Keratinocyte (primary cell): Measurements from ENCODE around the gene ITPKB. TPM values are rescaled to one million over a fixed set of nuclear protein-coding genes. Genes with fewer than 3 reads are reported as not detected.

Experiments
- DNase-seq: peaks from one replicate; pipeline ENCODE4 v3.0.0-alpha.2; 2011; ENCODE audit warnings: low read depth, missing footprints, low spot score
- FAIRE-seq: peaks from 2 replicates; lab custom pipeline; 2011; peaks lifted over from hg19 to GRCh38; lab: Jason Lieb, UNC
- H2AFZ ChIP-seq: 2 replicates; pipeline ENCODE4 v1.6.0; 2012; ENCODE audit warnings: low read length, control low read depth, inconsistent platforms; ENCODE audit not compliant: control insufficient read depth
- H3K27ac ChIP-seq: 2 replicates; pipeline ENCODE4 v1.5.1; 2011; ENCODE audit warnings: low read length; ENCODE audit not compliant: control insufficient read depth, insufficient read depth
- H3K27me3 ChIP-seq: 3 replicates; pipeline ENCODE4 v1.6.0; 2011; ENCODE audit warnings: low read length; ENCODE audit not compliant: control insufficient read depth, insufficient read depth; ENCODE audit errors: extremely low read depth
- H3K36me3 ChIP-seq, 2 experiments: 2 replicates in 1 of 2; 3 replicates in 1 of 2; pipeline ENCODE4 v1.5.1; 2011; ENCODE audit warnings: low read length in 2 of 2, mild to moderate bottlenecking in 1 of 2; ENCODE audit not compliant: control insufficient read depth in 2 of 2, insufficient read depth in 2 of 2; ENCODE audit errors: extremely low read depth in 1 of 2
- H3K4me1 ChIP-seq: 3 replicates; pipeline ENCODE4 v1.5.1; 2011; ENCODE audit warnings: low read length; ENCODE audit not compliant: control insufficient read depth, insufficient read depth; ENCODE audit errors: extremely low read depth
- H3K4me2 ChIP-seq: 3 replicates; pipeline ENCODE4 v1.6.0; 2011; ENCODE audit warnings: low read depth, low read length; ENCODE audit not compliant: control insufficient read depth, insufficient read depth; ENCODE audit errors: extremely low read depth
- H3K4me3 ChIP-seq, 3 experiments: fragments of 200-600 bp in 1 of 3; sonication (generic) in 1 of 3; 2 replicates in 2 of 3; 3 replicates in 1 of 3; pipeline ENCODE4 v1.5.1; 2011 to 2016; ENCODE audit warnings: low read length in 3 of 3, mild to moderate bottlenecking in 3 of 3, control low read depth in 2 of 3, inconsistent platforms in 1 of 3, low read depth in 1 of 3, mixed read lengths in 1 of 3, mixed run types in 1 of 3, moderate library complexity in 1 of 3; ENCODE audit not compliant: control insufficient read depth in 2 of 3, insufficient read depth in 2 of 3; ENCODE audit errors: extremely low read depth in 1 of 3
- H3K79me2 ChIP-seq: 2 replicates; pipeline ENCODE4 v1.6.0; 2012; ENCODE audit warnings: low read length; ENCODE audit not compliant: control insufficient read depth, insufficient read depth
- H3K9ac ChIP-seq: 3 replicates; pipeline ENCODE4 v1.6.0; 2011; ENCODE audit warnings: low read length; ENCODE audit not compliant: control insufficient read depth, insufficient read depth; ENCODE audit errors: extremely low read depth
- H3K9me1 ChIP-seq: 3 replicates; pipeline ENCODE4 v1.6.0; 2011; ENCODE audit warnings: low read length; ENCODE audit not compliant: control insufficient read depth, insufficient read depth; ENCODE audit errors: extremely low read depth
- H3K9me3 ChIP-seq: 2 replicates; pipeline ENCODE4 v1.5.1; 2012; ENCODE audit warnings: low read depth, low read length; ENCODE audit not compliant: control insufficient read depth
- H4K20me1 ChIP-seq: 3 replicates; pipeline ENCODE4 v1.6.0; 2011; ENCODE audit warnings: low read length; ENCODE audit not compliant: control insufficient read depth, insufficient read depth; ENCODE audit errors: extremely low read depth
- EZH2 ChIP-seq: IDR thresholded peaks from one replicate; pipeline ENCODE4 v1.6.1; 2012; ENCODE audit warnings: inconsistent platforms, mild to moderate bottlenecking, low read length, moderate library complexity
- dilution Hi-C: fragments of 300-500 bp; cut with MboI; formaldehyde crosslinking; loops from one replicate; pipeline ENCODE4 v1.7.0; 2020; ENCODE audit warnings: low sequenced_read_pairs; ENCODE audit not compliant: extremely low pct_ligation_motif_present
- polyA plus RNA-seq, 5 experiments: library from polyadenylated mRNA; depleted of rRNA in 3 of 5; stranded (reverse) in 3 of 5; stranded (forward) in 1 of 5; unstranded in 1 of 5; fragments of >200 nt; gene quantifications; 1 replicate in 1 of 5; 2 replicates in 3 of 5; 3 replicates in 1 of 5; pipeline versions ENCODE4 v1.2.1 to v1.2.3, GENCODE V29; 2011 to 2012; ENCODE audit warnings: missing spikeins in 2 of 5, low read depth in 1 of 5, low replicate concordance in 1 of 5
- TF ChIP-seq, protein P1 (sequence below), 3 experiments: IDR thresholded peaks in 1 of 3; conservative IDR thresholded peaks in 1 of 3; optimal IDR thresholded peaks in 1 of 3; 2 replicates in 2 of 3; 3 replicates in 1 of 3; pipeline versions ENCODE3 to v1.5.1; 2011; ENCODE audit warnings: low read length in 3 of 3, mild to moderate bottlenecking in 3 of 3, moderate library complexity in 2 of 3, control low read depth in 1 of 3, inconsistent platforms in 1 of 3; ENCODE audit not compliant: insufficient read depth in 2 of 3; ENCODE audit errors: extremely low read depth in 1 of 3

Gene ITPKB
- polyA plus RNA-seq, 1 donor (not counting 4 experiments of a cell fraction or from before 2014, with no cell fraction given) = 3.2 TPM

DNA sequence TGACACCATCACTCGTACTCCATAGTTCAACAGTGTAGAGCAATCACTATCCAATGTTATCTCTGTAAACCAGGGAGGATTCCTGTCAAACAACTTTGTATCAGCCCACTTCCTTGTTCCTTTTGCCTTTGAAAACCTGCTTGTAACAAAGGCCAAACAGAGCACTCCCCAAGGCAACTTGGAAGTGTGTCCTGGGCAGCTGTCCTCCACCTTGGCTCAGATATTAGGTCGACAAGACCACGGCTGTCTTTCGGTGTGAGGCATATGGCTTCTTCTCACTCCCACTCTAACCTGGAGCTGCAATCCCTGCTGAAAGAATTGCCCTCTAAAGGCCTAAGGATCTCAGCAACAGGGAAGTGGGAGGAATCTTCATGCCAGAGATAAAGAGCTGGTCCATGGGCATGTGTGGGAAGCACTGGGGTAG is 66.7 kb downstream of the ITPKB start:
- peaks cover 13% of the 10 kb centered on the region for H3K4me1 ChIP-seq
- H4K20me1 ChIP-seq = no peaks in the 10 kb centered on the region
- no peak for TF ChIP-seq EZH2
- TF ChIP-seq, protein P1, sequence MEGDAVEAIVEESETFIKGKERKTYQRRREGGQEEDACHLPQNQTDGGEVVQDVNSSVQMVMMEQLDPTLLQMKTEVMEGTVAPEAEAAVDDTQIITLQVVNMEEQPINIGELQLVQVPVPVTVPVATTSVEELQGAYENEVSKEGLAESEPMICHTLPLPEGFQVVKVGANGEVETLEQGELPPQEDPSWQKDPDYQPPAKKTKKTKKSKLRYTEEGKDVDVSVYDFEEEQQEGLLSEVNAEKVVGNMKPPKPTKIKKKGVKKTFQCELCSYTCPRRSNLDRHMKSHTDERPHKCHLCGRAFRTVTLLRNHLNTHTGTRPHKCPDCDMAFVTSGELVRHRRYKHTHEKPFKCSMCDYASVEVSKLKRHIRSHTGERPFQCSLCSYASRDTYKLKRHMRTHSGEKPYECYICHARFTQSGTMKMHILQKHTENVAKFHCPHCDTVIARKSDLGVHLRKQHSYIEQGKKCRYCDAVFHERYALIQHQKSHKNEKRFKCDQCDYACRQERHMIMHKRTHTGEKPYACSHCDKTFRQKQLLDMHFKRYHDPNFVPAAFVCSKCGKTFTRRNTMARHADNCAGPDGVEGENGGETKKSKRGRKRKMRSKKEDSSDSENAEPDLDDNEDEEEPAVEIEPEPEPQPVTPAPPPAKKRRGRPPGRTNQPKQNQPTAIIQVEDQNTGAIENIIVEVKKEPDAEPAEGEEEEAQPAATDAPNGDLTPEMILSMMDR (optimal IDR thresholded peaks at IDR 0.05 in 1 of 3, IDR thresholded peaks at IDR 0.05 in 1 of 3, conservative IDR thresholded peaks at IDR 0.05 in 1 of 3; ENCODE audit: extremely low read depth in 1 of 3, insufficient read depth in 2 of 3, low read length in 3 of 3) = no peak
- no peak overlapping the region for H3K4me2 ChIP-seq
- dilution Hi-C loops = no loop called here
- DNase-seq = no peak
- H3K9ac ChIP-seq = no peak overlapping the region
- no peaks in the 10 kb centered on the region for H3K9me3 ChIP-seq
- no peak for FAIRE-seq
- no peaks in the 10 kb centered on the region for H3K9me1 ChIP-seq
- H3K4me3 ChIP-seq = no peak overlapping the region
- no peaks in the 10 kb centered on the region for H3K27me3 ChIP-seq
- no peak overlapping the region for H3K27ac ChIP-seq
- H3K79me2 ChIP-seq = no peaks in the 10 kb centered on the region
- no peaks in the 10 kb centered on the region for H3K36me3 ChIP-seq
- H2AFZ ChIP-seq = no peak overlapping the region

DNA sequence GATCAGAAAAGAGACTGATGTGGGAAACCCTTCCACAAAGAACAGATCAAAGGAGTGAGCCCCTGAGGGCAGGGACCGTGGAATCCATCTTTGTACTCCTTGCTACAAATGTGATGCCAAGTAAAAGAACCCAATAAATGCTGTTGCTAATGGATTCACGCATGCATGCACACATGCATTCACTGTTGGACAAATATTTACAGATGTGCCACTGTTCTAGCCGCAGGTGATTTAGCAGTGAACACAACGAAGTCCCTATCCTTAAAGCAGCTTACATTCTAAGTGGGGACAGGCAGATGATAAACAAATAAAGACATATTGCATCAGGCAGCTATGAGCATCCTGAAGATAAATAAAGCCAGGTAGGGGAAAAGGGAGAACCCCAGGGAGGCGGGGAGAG is 67.8 kb downstream of the ITPKB start:
- Histone ChIP-seq H4K20me1 (no peaks in the 10 kb centered on the region), H3K36me3 (no peaks in the 10 kb centered on the region), H3K9ac (no peak overlapping the region), H3K4me2 (no peak overlapping the region), H3K4me3 (no peak overlapping the region), H3K27me3 (no peaks in the 10 kb centered on the region), H3K27ac (no peak overlapping the region), H2AFZ (no peak overlapping the region), H3K4me1 (peaks cover 2% of the 10 kb centered on the region), H3K9me1 (no peaks in the 10 kb centered on the region), H3K79me2 (no peaks in the 10 kb centered on the region), H3K9me3 (no peaks in the 10 kb centered on the region)
- TF ChIP-seq, protein P1 (optimal IDR thresholded peaks at IDR 0.05 in 1 of 3, IDR thresholded peaks at IDR 0.05 in 1 of 3, conservative IDR thresholded peaks at IDR 0.05 in 1 of 3; ENCODE audit: extremely low read depth in 1 of 3, insufficient read depth in 2 of 3, low read length in 3 of 3) = no peak
- TF ChIP-seq EZH2 = no peak
- FAIRE-seq = no peak
- dilution Hi-C loops = no loop called here
- no peak for DNase-seq
